HL-60 (cell line): ENCODE measurements around the gene CACNB3.
A peak's percentile ranks its signal among the peaks of the same experiment; 100 is the strongest.

Experiments
- CTCF ChIP-seq: IDR thresholded peaks from one replicate; pipeline ENCODE4 v1.5.1; 2011; ENCODE audit warnings: low read length, control low read depth, inconsistent platforms; ENCODE audit not compliant: insufficient read depth
- POLR2AphosphoS5 ChIP-seq: IDR thresholded peaks from 2 replicates; pipeline ENCODE4 v1.6.1; 2012; ENCODE audit warnings: low read depth
- REST ChIP-seq: IDR thresholded peaks from 2 replicates; pipeline ENCODE4 v1.6.1; 2012; ENCODE audit warnings: low read depth; ENCODE audit not compliant: insufficient replicate concordance
- SPI1 ChIP-seq: IDR thresholded peaks from 2 replicates; pipeline ENCODE4 v1.6.1; 2012; ENCODE audit warnings: low read depth, mild to moderate bottlenecking, borderline replicate concordance

GRCh38 chr12:48814262-48815125 lies 3.8 kb upstream of the CACNB3 start:
- peak; percentile 98 for TF ChIP-seq CTCF
- peak; percentile 67; the same call in 1 of the 2 replicates for TF ChIP-seq POLR2AphosphoS5
- TF ChIP-seq SPI1: no peak
- no peak for TF ChIP-seq REST
